HG02623 (cell line): Measurements from ENCODE around the gene UROC1.

Experiments
- ATAC-seq: cut with Tn5 transposase; IDR thresholded peaks from one replicate; pipeline ENCODE4 v1.9.1; 2021; ENCODE audit warnings: moderate library complexity; ENCODE audit not compliant: unreplicated experiment

The UROC1 gene

GRCh38 chr3:126481808-126482502, 35.6 kb downstream of the UROC1 start:
- no peak for ATAC-seq

DNA sequence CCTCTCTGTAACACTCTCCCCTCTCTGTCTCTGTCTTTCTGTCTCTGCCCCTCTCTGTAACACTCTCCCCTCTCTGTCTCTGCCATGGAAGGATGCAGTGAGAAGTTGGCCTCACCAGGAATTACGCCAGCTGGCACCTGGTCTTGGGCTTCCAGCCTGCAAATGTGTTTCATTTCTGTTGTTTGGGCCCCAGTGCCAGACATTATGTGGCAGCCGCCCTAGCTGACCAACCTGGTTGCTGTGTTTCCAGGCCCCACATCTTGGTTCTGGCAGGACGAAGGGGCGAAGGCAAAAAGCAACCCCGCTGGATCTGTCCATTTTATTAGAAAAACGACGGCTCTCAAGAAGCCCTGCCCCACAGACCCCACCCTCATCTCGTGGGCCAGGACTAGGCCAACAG, 36.7 kb downstream of the UROC1 start:
- no peak for ATAC-seq

DNA sequence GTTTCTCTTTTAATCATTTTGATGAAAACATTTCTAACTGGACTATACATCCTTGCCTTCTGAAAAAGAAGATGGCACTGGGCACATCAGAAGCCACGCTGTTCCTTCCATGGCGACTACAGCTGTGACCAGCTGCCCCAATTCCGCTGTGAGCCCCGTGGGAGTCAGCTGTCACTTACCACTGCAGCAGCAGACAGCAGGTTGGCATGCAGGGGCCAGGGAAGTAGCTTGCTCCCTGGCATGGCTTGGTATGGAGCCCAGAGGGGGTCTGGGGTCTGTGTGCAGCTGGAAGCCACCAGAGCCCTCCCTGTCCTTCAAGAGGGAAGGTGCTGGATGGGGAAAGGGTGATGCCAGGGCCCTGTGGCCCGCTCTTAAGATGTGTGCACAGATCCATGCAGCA, 37.4 kb downstream of the UROC1 start:
- ATAC-seq: no peak

DNA sequence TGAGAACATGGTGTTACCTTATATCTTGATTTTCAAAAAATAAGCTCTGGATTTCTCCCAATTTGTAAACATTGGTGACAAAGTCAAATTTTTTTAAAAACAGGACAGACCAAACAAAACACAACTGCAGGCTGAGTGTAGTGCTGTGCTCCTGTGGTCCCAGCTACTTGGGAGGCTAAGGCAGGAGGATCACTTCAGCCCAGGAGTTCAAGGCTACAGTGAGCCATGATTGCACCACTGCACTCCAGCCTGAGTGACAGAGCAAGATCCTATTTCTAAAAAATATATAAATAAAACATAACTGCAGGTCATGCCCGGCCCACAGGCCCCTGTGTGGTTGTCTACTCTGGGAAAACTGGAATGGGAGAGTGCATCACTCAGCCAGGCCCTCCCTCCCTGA, 37.9 kb downstream of the UROC1 start:
- ATAC-seq: no peak

- no peak for ATAC-seq
These were observed 38.8 kb downstream of the UROC1 start for GRCh38 chr3:126478581-126479310.

- no peak for ATAC-seq
These were observed 40.6 kb downstream of the UROC1 start for GRCh38 chr3:126477061-126477380.

DNA sequence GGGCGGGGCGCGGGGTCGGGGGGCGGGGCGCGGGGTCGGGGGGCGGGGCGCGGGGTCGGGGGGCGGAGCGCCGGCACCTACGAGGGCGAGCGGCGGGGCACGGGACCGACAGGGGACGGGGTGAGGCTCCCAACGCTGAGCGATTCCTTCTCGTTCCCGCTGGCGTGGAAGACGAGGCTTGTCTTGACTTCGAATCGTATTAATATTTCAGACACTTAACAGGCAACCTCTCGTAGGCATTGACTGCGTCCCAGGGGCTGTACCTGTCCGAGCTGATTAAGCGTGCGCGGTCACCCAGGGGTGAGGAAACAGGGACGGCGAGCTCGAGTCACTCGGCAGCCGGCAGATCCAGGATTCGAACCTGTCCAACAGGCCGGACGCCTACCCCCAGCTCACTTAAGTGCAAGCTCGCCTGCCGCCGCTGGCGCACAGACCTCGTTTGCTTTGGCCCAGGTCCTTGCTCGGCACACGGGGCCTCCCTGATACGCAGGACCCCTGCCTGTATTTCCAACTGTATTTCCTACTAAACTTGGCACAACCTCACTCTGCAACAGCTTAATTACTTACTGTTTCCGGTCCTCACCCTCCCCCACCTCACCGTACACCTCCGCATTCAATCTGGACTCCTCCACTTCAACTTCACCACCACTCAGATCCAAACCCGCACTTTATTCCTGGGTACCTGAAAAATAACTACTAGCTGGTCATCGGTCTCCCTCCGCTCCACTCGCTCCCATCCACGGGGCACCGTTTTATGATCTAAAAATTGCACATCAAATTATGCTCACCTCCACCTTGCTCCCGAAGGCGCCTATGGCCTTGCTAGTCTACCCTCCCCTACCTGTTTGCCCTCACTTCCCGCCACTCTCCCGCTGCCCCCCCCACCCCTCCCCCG, 41.2 kb downstream of the UROC1 start:
- ATAC-seq: peak; percentile 28

- peak; percentile 81 for ATAC-seq
These were observed 42.0 kb downstream of the UROC1 start, which contains the start of gene ZXDC for GRCh38 chr3:126475413-126476114. Gene ZXDC (minus strand): TSS chr3:126475891. CDS start chr3:126475865, 26 bp downstream.

GRCh38 chr3:126474498-126475412, 42.8 kb downstream of the UROC1 start:
- peak; percentile 13 for ATAC-seq

GRCh38 chr3:126473292-126474168, 44.0 kb downstream of the UROC1 start:
- ATAC-seq: no peak

- ATAC-seq: no peak
These were observed 45.1 kb downstream of the UROC1 start for GRCh38 chr3:126472277-126473006.

DNA sequence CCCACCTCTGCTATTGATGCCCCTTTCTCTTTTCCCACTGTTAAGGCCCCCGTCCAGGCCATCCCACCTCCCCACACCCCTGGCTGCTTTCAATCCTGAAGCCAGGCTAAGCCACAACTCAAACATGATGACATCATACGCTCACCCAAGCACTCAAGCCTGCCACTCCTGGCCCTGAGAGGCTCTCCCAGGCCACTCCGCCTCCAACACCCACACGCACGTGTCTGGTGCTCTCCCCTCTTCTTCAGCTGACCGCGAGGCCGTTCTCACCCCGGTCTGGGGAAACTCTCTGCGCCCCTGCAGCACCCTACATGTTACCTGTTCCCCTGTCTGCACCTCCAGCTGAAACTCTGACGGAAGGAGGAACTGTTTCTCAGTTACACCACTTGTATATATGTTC, 48.1 kb downstream of the UROC1 start:
- no peak for ATAC-seq

- ATAC-seq: no peak
These were observed 49.3 kb downstream of the UROC1 start for GRCh38 chr3:126468028-126468891.

- no peak for ATAC-seq
These were observed 50.0 kb downstream of the UROC1 start for GRCh38 chr3:126467611-126467955.

- no peak for ATAC-seq
These were observed 50.5 kb downstream of the UROC1 start for GRCh38 chr3:126466886-126467610.

DNA sequence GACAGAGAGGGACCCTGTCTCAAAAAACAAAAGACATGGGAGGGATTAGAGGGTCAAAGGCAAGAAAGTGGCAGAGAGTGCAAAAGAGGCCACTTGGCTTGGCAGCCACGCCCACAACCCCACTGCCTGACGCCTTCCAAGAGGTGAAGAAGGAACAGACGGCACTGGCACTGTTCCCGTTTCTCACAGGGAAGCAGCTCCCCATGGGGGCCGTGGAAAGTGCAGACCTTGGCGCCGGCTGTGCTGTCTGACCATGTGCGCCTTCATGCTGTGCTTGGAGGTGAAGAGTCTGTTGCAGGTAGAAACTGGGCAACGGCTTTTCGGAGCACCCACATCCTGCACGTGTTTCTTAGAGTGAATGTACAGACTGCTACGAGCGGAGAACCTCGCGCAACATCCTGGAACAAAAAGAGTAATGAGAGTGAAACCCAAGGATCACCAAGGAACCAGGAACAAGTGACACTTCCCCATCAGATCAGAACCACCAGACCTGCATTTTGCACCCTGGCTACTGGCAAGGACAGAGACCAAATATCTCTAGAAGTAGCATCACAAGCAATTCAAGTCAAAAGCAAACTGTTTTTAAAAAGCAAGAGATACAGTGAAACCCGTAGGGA, 51.5 kb downstream of the UROC1 start:
- no peak for ATAC-seq
